HL-60 (cell line): ENCODE results near the gene RAB3C.
"Not testable (repeated sequence)": the region's sequence is repeated elsewhere in the genome, so short reads cannot be mapped to it uniquely, and the experiment has no call there.

Source experiments
- DNase-seq, 2 experiments: peaks; one replicate each; pipeline ENCODE4 v3.0.0-alpha.2; 2010 to 2020; ENCODE audit warnings: low read depth in 1 of 2, low spot score in 1 of 2
- H3K27ac ChIP-seq: fragments of 250-450 bp; sonication (Bioruptor Pico); replicated peaks from 2 replicates; pipeline ENCODE4 v1.5.1; 2020; ENCODE audit warnings: mild to moderate bottlenecking, moderate library complexity
- H3K27me3 ChIP-seq: fragments of 250-450 bp; sonication (Bioruptor Pico); 2 replicates; pipeline ENCODE4 v1.5.1; 2021; ENCODE audit warnings: mild to moderate bottlenecking, moderate library complexity; ENCODE audit not compliant: insufficient read depth, poor library complexity, severe bottlenecking
- H3K4me3 ChIP-seq: replicated peaks from 2 replicates; pipeline ENCODE4 v1.5.1; 2011; ENCODE audit warnings: mild to moderate bottlenecking, control low read depth, low read length; ENCODE audit not compliant: insufficient read depth
- GABPA ChIP-seq: IDR thresholded peaks from 2 replicates; pipeline ENCODE4 v1.6.1; 2012; ENCODE audit warnings: low read depth
- POLR2AphosphoS5 ChIP-seq: IDR thresholded peaks from 2 replicates; pipeline ENCODE4 v1.6.1; 2012; ENCODE audit warnings: low read depth
- SPI1 ChIP-seq: IDR thresholded peaks from 2 replicates; pipeline ENCODE4 v1.6.1; 2012; ENCODE audit warnings: low read depth, mild to moderate bottlenecking, borderline replicate concordance
- TF ChIP-seq, protein P1 (sequence below): IDR thresholded peaks from one replicate; pipeline ENCODE4 v1.5.1; 2011; ENCODE audit warnings: low read length, control low read depth, inconsistent platforms; ENCODE audit not compliant: insufficient read depth
- TF ChIP-seq, protein P2 (sequence below): IDR thresholded peaks from 2 replicates; pipeline ENCODE4 v1.6.1; 2012; ENCODE audit warnings: low read depth; ENCODE audit not compliant: insufficient replicate concordance

RAB3C gene

DNA sequence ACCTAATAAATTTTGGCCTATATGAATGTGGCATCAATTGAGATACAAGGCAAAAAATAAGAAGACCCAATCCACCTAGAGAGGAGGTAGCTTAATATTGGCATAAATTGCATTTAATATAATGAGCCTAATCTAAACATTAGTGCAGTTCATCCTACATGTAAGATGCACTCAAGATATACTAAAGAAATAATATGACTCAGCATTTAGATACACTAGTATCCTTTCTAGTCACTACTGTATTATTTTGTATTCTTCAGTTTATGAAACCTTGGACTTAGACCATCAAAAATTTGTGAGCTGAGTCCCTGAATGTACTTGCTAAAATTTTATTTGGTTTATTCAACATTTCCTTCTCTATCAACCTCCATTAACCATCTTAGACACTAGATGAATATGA is 104.7 kb downstream of the RAB3C start:
- H3K27ac ChIP-seq: no peak overlapping the region
- TF ChIP-seq GABPA (no peak), SPI1 (no peak), POLR2AphosphoS5 (no peak)
- TF ChIP-seq, protein P1, sequence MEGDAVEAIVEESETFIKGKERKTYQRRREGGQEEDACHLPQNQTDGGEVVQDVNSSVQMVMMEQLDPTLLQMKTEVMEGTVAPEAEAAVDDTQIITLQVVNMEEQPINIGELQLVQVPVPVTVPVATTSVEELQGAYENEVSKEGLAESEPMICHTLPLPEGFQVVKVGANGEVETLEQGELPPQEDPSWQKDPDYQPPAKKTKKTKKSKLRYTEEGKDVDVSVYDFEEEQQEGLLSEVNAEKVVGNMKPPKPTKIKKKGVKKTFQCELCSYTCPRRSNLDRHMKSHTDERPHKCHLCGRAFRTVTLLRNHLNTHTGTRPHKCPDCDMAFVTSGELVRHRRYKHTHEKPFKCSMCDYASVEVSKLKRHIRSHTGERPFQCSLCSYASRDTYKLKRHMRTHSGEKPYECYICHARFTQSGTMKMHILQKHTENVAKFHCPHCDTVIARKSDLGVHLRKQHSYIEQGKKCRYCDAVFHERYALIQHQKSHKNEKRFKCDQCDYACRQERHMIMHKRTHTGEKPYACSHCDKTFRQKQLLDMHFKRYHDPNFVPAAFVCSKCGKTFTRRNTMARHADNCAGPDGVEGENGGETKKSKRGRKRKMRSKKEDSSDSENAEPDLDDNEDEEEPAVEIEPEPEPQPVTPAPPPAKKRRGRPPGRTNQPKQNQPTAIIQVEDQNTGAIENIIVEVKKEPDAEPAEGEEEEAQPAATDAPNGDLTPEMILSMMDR: no peak
- TF ChIP-seq, protein P2, sequence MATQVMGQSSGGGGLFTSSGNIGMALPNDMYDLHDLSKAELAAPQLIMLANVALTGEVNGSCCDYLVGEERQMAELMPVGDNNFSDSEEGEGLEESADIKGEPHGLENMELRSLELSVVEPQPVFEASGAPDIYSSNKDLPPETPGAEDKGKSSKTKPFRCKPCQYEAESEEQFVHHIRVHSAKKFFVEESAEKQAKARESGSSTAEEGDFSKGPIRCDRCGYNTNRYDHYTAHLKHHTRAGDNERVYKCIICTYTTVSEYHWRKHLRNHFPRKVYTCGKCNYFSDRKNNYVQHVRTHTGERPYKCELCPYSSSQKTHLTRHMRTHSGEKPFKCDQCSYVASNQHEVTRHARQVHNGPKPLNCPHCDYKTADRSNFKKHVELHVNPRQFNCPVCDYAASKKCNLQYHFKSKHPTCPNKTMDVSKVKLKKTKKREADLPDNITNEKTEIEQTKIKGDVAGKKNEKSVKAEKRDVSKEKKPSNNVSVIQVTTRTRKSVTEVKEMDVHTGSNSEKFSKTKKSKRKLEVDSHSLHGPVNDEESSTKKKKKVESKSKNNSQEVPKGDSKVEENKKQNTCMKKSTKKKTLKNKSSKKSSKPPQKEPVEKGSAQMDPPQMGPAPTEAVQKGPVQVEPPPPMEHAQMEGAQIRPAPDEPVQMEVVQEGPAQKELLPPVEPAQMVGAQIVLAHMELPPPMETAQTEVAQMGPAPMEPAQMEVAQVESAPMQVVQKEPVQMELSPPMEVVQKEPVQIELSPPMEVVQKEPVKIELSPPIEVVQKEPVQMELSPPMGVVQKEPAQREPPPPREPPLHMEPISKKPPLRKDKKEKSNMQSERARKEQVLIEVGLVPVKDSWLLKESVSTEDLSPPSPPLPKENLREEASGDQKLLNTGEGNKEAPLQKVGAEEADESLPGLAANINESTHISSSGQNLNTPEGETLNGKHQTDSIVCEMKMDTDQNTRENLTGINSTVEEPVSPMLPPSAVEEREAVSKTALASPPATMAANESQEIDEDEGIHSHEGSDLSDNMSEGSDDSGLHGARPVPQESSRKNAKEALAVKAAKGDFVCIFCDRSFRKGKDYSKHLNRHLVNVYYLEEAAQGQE: no peak
- H3K27me3 ChIP-seq: no peaks in the 10 kb centered on the region
- H3K4me3 ChIP-seq: no peak overlapping the region
- DNase-seq: no peak

DNA sequence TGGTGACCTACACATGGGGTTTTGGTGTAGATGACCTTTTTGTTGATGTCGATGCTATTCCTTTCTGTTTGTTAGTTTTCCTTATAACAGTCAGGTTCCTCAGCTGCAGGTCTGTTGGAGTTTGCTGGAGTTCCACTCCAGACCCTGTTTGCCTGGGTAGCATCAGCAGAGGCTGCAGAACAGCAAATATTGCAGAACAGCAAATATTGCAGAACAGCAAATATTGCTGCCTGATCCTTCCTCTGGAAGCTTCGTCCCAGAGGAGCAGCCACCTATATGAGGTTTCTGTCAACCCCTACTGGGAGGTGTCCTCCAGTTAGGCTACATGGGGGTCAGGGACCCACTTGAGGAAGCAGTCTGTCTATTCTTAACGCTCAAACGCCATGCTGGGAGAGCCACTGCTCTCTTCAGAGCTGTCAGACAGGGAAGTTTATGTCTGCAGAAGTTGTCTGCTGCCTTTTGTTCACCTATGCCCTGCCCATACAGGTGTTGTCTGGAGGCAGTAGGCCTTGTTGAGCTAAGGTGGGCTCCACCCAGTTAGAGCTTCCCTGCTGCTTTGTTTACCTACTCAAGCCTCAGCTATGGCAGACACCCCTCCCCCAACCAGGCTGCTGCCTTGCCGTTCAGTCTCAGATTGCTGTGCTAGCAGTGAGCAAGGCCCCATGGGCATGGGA is 116.3 kb downstream of the RAB3C start:
- H3K27ac ChIP-seq, H3K27me3 ChIP-seq, H3K4me3 ChIP-seq, DNase-seq: not testable (repeated sequence)

DNA sequence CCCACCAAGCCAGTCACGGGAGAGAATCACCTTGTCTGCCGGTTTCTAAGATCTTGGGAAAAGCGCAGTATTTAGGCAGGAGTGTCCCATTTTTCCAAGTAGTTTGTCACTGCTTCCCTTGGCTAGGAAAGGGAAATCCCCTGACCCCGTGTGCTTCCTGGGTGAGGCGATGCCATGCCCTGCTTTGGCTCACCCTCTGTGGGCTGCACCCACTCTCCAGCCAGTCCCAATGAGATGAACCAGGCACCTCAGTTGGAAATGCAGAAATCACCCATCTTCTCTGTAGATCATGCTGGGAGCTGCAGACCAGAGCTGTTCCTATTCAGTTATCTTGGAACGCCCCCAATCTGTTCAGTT is 116.9 kb downstream of the RAB3C start:
- TF ChIP-seq GABPA (no peak), SPI1 (no peak), POLR2AphosphoS5 (no peak)
- TF ChIP-seq, protein P2: no peak
- TF ChIP-seq, protein P1: no peak
- DNase-seq: no peak
- no peak overlapping the region for H3K4me3 ChIP-seq
- no peak overlapping the region for H3K27ac ChIP-seq
- no peaks in the 10 kb centered on the region for H3K27me3 ChIP-seq

DNA sequence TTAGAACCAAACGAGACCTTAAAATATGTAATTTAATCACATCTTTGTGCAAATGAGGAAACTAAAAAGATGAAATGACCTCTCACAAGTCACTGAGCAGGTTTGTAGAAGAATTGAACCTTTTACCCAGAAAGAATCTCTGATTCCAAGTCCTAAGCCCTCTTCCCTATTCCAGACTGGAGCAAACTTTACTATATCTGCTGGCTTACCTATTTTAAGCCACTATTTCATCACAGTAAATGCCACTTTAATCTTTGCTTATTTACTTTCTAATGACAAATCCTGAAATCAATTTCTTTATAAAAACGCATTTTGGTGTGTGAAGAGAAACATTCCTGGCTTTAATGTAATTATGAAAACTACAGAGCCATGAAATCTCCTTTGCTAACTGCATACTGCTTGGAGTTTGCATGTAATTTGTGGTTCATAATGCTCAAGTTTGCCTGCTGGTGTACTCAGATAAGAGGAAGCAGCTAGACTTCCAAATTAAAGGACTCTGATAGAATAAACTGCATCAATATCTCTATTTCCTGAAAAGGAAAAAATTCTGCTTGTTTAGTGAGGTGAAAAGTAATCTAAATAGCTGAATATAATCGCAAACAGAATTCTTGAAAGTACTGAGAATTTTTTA is 121.2 kb downstream of the RAB3C start:
- no peak for DNase-seq
- no peak for TF ChIP-seq POLR2AphosphoS5
- TF ChIP-seq, protein P1: no peak
- no peak for TF ChIP-seq SPI1
- TF ChIP-seq GABPA: no peak
- TF ChIP-seq, protein P2: no peak
- H3K27ac ChIP-seq: no peak overlapping the region
- no peak overlapping the region for H3K4me3 ChIP-seq
- no peaks in the 10 kb centered on the region for H3K27me3 ChIP-seq
